T-helper 22 cell (primary cell): Measurements from ENCODE around the gene NPR1.
"Not testable (repeated sequence)": the region's sequence is repeated elsewhere in the genome, so short reads cannot be mapped to it uniquely, and the experiment has no call there.

Source experiments
- DNase-seq: peaks from one replicate; pipeline ENCODE4 v3.0.0-alpha.2; 2020; ENCODE audit warnings: low read depth

Gene NPR1

GRCh38 chr1:153682730-153683129 is 4.2 kb downstream of the NPR1 start:
- no peak for DNase-seq

GRCh38 chr1:153683854-153684253 is 5.4 kb downstream of the NPR1 start:
- no peak for DNase-seq

GRCh38 chr1:153684892-153685291 is 6.4 kb downstream of the NPR1 start:
- no peak for DNase-seq

- no peak for DNase-seq
Observed at GRCh38 chr1:153685544-153686340, 7.3 kb downstream of the NPR1 start.

GRCh38 chr1:153687346-153688125 is 9.0 kb downstream of the NPR1 start:
- no peak for DNase-seq

- DNase-seq = no peak
Observed at GRCh38 chr1:153688276-153688675, 9.8 kb downstream of the NPR1 start.

- DNase-seq = no peak
Observed at GRCh38 chr1:153688736-153689328, 10.3 kb downstream of the NPR1 start.

GRCh38 chr1:153693466-153693865 is 15.0 kb downstream of the NPR1 start:
- no peak for DNase-seq

GRCh38 chr1:153696741-153697140 is 18.3 kb downstream of the NPR1 start:
- DNase-seq = no peak

- DNase-seq = no peak
Observed at GRCh38 chr1:153697191-153698019, 18.9 kb downstream of the NPR1 start.

GRCh38 chr1:153698020-153698922 is 19.8 kb downstream of the NPR1 start:
- DNase-seq = no peak

- no peak for DNase-seq
Observed at GRCh38 chr1:153698923-153699714, 20.6 kb downstream of the NPR1 start.

GRCh38 chr1:153699768-153700167 is 21.3 kb downstream of the NPR1 start:
- DNase-seq = no peak

- DNase-seq = no peak
Observed at GRCh38 chr1:153705484-153705883, 27.0 kb downstream of the NPR1 start.

- DNase-seq = no peak
Observed at GRCh38 chr1:153711026-153711425, 32.5 kb downstream of the NPR1 start.

GRCh38 chr1:153716211-153716610 is 37.7 kb downstream of the NPR1 start:
- DNase-seq = not testable (repeated sequence)

- DNase-seq = no peak
Observed at GRCh38 chr1:153717330-153717729, 38.8 kb downstream of the NPR1 start.

- DNase-seq = no peak
Observed at GRCh38 chr1:153723687-153724086, 45.2 kb downstream of the NPR1 start.

- DNase-seq = not testable (repeated sequence)
Observed at GRCh38 chr1:153724634-153725033, 46.1 kb downstream of the NPR1 start.
